HepG2 (cell line): ENCODE measurements around the gene IGHMBP2. TPM values are rescaled to one million over a fixed set of nuclear protein-coding genes. Genes with fewer than 3 reads are reported as not detected.

Experiments used
- ATAC-seq: fragments of 200-7000 bp; cut with Tn5 transposase; 3 replicates; pipeline ENCODE4 v1.9.1; 2020; ENCODE audit warnings: mild to moderate bottlenecking, moderate library complexity
- BruUV-seq: library from RNA; stranded (reverse); fragments of 400-500 nt; replicated peaks from 2 replicates; lab custom pipeline; 2021; lab: Mats Ljungman, UMichigan
- CTCF ChIA-PET: fragments of 300-600 bp; formaldehyde crosslinking; extraction: SDS; loops from one replicate; lab custom pipeline; 2021; ENCODE audit warnings: low total read pairs, inconsistent platforms, low intra/inter-chr PET ratio; lab: Yijun Ruan, JAX
- POLR2A ChIA-PET: fragments of 350-600 bp; sonication (Branson Sonifier 250); formaldehyde crosslinking; loops from one replicate; lab custom pipeline; 2020; ENCODE audit warnings: antibody characterized with exemption, inconsistent platforms; lab: Yijun Ruan, JAX
- DNase-seq: peaks from one replicate; pipeline ENCODE4 v3.0.0-alpha.2; 2015; ENCODE audit warnings: low spot score
- FAIRE-seq: peaks from 3 replicates; lab custom pipeline; 2011; peaks lifted over from hg19 to GRCh38; lab: Jason Lieb, UNC
- H2AFZ ChIP-seq: one replicate; pipeline ENCODE4 v1.6.1; 2011; ENCODE audit warnings: low read length, inconsistent platforms
- H3K27ac ChIP-seq: fragments of 300-600 bp; 3 replicates; pipeline ENCODE4 v1.8.0; 2011; ENCODE audit warnings: mixed run types, mild to moderate bottlenecking, mixed read lengths, low read length, inconsistent platforms; ENCODE audit not compliant: insufficient read depth; ENCODE audit errors: extremely low read length
- H3K27me3 ChIP-seq, 2 experiments: fragments of 200-600 bp in 1 of 2; 2 replicates in 1 of 2; 3 replicates in 1 of 2; pipeline versions ENCODE4 v1.6.0 to v1.8.0; 2011; ENCODE audit warnings: low read length in 2 of 2, mild to moderate bottlenecking in 2 of 2, moderate library complexity in 2 of 2, inconsistent platforms in 1 of 2; ENCODE audit not compliant: insufficient read depth in 2 of 2, control insufficient read depth in 1 of 2
- H3K36me3 ChIP-seq, 2 experiments: fragments of 200-600 bp in 1 of 2; replicated peaks in 1 of 2; 2 replicates in 1 of 2; 3 replicates in 1 of 2; pipeline versions ENCODE4 v1.5.1 to v1.8.0; 2011; ENCODE audit warnings: low read length in 2 of 2, inconsistent platforms in 1 of 2; ENCODE audit not compliant: insufficient read depth in 2 of 2, control insufficient read depth in 1 of 2
- H3K4me1 ChIP-seq: 2 replicates; pipeline ENCODE4 v1.5.1; 2012; ENCODE audit warnings: low read length, inconsistent platforms; ENCODE audit not compliant: insufficient read depth
- H3K4me2 ChIP-seq: 2 replicates; pipeline ENCODE4 v1.6.0; 2011; ENCODE audit warnings: low read depth, low read length, inconsistent platforms
- H3K4me3 ChIP-seq, 3 experiments: fragments of 200-600 bp in 1 of 3; sonication (generic), shearing (Covaris generic) in 1 of 3; replicated peaks in 1 of 3; 2 replicates each; pipeline ENCODE4 v1.5.1; 2011 to 2016; ENCODE audit warnings: low read length in 3 of 3, inconsistent platforms in 2 of 3, low read depth in 2 of 3, mild to moderate bottlenecking in 2 of 3, control low read depth in 1 of 3, mixed read lengths in 1 of 3; ENCODE audit not compliant: insufficient read depth in 1 of 3
- H3K79me2 ChIP-seq: one replicate; pipeline ENCODE4 v1.6.1; 2011; ENCODE audit warnings: low read length, inconsistent platforms; ENCODE audit not compliant: insufficient read depth
- H3K9ac ChIP-seq: 2 replicates; pipeline ENCODE4 v1.6.0; 2011; ENCODE audit warnings: mild to moderate bottlenecking, low read depth, low read length, inconsistent platforms; ENCODE audit not compliant: insufficient read depth
- H3K9me3 ChIP-seq: 2 replicates; pipeline ENCODE4 v1.5.1; 2012; ENCODE audit warnings: mild to moderate bottlenecking, low read length
- H4K20me1 ChIP-seq: 2 replicates; pipeline ENCODE4 v1.6.0; 2011; ENCODE audit warnings: inconsistent platforms, mild to moderate bottlenecking, low read length, moderate library complexity; ENCODE audit not compliant: insufficient read depth
- EEA1 ChIP-seq: sonication (generic); formaldehyde crosslinking; IDR thresholded peaks from 2 replicates; pipeline ENCODE4 v1.5.1; 2020; ENCODE audit warnings: mild to moderate bottlenecking, missing genetic modification reagents, borderline replicate concordance
- ESRRA ChIP-seq: sonication (generic); formaldehyde crosslinking; IDR thresholded peaks from 2 replicates; pipeline ENCODE4 v1.5.1; 2020; ENCODE audit warnings: mild to moderate bottlenecking, low read depth, missing genetic modification reagents
- MAX ChIP-seq: IDR thresholded peaks from 2 replicates; pipeline ENCODE4 v1.6.1; 2012; ENCODE audit warnings: inconsistent platforms
- RORA ChIP-seq: sonication (generic); formaldehyde crosslinking; IDR thresholded peaks from 2 replicates; pipeline ENCODE4 v1.5.0; 2020; ENCODE audit warnings: mild to moderate bottlenecking, missing genetic modification reagents, moderate library complexity
- SALL2 ChIP-seq: sonication (generic); formaldehyde crosslinking; IDR thresholded peaks from 2 replicates; pipeline ENCODE4 v1.8.1; 2023; ENCODE audit warnings: mild to moderate bottlenecking, missing genetic modification reagents, inconsistent platforms
- SNAI1 ChIP-seq: sonication (generic); formaldehyde crosslinking; IDR thresholded peaks from 2 replicates; pipeline ENCODE4 v1.5.0; 2020; ENCODE audit warnings: mild to moderate bottlenecking, missing genetic modification reagents, borderline replicate concordance
- SP2 ChIP-seq: sonication (generic); formaldehyde crosslinking; IDR thresholded peaks from 2 replicates; pipeline ENCODE4 v1.5.1; 2020; ENCODE audit warnings: mild to moderate bottlenecking, missing genetic modification reagents
- TBP ChIP-seq: sonication (generic); formaldehyde crosslinking; IDR thresholded peaks from 2 replicates; pipeline ENCODE4 v1.5.0; 2020; ENCODE audit warnings: missing genetic modification reagents
- ZNF329 ChIP-seq: sonication (generic); formaldehyde crosslinking; IDR thresholded peaks from 2 replicates; pipeline ENCODE4 v1.9.0; 2021; ENCODE audit warnings: low read depth, mild to moderate bottlenecking, missing genetic modification reagents
- in situ Hi-C: cut with HindIII; loops from 2 replicates; pipeline ENCODE4 v1.10.0; 2017; ENCODE audit warnings: low pct_unique_long_range_greater_than_20kb; ENCODE audit not compliant: extremely low pct_ligation_motif_present
- intact Hi-C: fragments of 100-400 bp; cut with micrococcal nuclease; formaldehyde crosslinking; loops from one replicate; pipeline ENCODE4 v1.10.0; 2022; ENCODE audit not compliant: unreplicated experiment
- polyA plus RNA-seq, 8 experiments: library from polyadenylated mRNA; depleted of rRNA in 3 of 8; stranded (reverse) in 7 of 8; unstranded in 1 of 8; fragments of >200 nt; fragmentation: Illumina TruSeq in 4 of 8; extraction: Trizol in 4 of 8; gene quantifications; 2 replicates each; pipeline versions ENCODE4 v1.2.1 to v1.2.3, GENCODE V29; 2011 to 2016; ENCODE audit warnings: low read depth in 4 of 8, missing spikeins in 1 of 8, mixed read lengths in 1 of 8; ENCODE audit not compliant: insufficient read depth in 1 of 8
- total RNA-seq, 5 experiments: library from RNA; depleted of rRNA; stranded (reverse); fragments of >200 nt; fragmentation: Illumina TruSeq; extraction: Trizol; gene quantifications; 2 replicates each; pipeline ENCODE4 v1.2.3, GENCODE V29; 2016; ENCODE audit warnings: low read depth in 1 of 5
- TF ChIP-seq, protein P1 (sequence below): sonication (generic); formaldehyde crosslinking; conservative IDR thresholded peaks from 2 replicates; pipeline ENCODE4 v1.4.0; 2020; ENCODE audit warnings: missing genetic modification reagents
- TF ChIP-seq, protein P2 (sequence below): sonication (generic); formaldehyde crosslinking; IDR thresholded peaks from 2 replicates; pipeline ENCODE4 v1.4.0; 2020; ENCODE audit warnings: missing genetic modification reagents

Gene IGHMBP2
- total and polyA plus RNA-seq, 2 of the 13 experiments (the other 11 are each of a cell fraction or from before 2014, with no cell fraction given): 8.9 to 9.9 TPM

- no peak for TF ChIP-seq SALL2 (CRISPR knock-in tag)
- TF ChIP-seq EEA1 (CRISPR knock-in tag): no peak
- TF ChIP-seq SP2 (CRISPR knock-in tag): no peak
- TF ChIP-seq, protein P1, sequence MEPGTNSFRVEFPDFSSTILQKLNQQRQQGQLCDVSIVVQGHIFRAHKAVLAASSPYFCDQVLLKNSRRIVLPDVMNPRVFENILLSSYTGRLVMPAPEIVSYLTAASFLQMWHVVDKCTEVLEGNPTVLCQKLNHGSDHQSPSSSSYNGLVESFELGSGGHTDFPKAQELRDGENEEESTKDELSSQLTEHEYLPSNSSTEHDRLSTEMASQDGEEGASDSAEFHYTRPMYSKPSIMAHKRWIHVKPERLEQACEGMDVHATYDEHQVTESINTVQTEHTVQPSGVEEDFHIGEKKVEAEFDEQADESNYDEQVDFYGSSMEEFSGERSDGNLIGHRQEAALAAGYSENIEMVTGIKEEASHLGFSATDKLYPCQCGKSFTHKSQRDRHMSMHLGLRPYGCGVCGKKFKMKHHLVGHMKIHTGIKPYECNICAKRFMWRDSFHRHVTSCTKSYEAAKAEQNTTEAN: no peak
- TF ChIP-seq ZNF329: no peak
- no peak for TF ChIP-seq SNAI1 (CRISPR knock-in tag)
- no peak for TF ChIP-seq MAX
- TF ChIP-seq, protein P2, sequence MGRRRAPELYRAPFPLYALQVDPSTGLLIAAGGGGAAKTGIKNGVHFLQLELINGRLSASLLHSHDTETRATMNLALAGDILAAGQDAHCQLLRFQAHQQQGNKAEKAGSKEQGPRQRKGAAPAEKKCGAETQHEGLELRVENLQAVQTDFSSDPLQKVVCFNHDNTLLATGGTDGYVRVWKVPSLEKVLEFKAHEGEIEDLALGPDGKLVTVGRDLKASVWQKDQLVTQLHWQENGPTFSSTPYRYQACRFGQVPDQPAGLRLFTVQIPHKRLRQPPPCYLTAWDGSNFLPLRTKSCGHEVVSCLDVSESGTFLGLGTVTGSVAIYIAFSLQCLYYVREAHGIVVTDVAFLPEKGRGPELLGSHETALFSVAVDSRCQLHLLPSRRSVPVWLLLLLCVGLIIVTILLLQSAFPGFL (CRISPR knock-in tag): no peak
- TF ChIP-seq ESRRA (CRISPR knock-in tag): no peak
- TF ChIP-seq RORA: no peak
- no peak for TF ChIP-seq TBP (CRISPR knock-in tag)
- TF ChIP-seq, all 625 proteins: peak for 0
- H4K20me1 ChIP-seq: no peaks in the 10 kb centered on the region
- intact Hi-C loops (no loop called here), in situ Hi-C loops (no loop called here)
- ATAC-seq (no peak), DNase-seq (no peak), FAIRE-seq (no peak)
- H3K27ac ChIP-seq: no peak overlapping the region
- H3K4me2 ChIP-seq: no peak overlapping the region
- no TSS peak for BruUV-seq
- no peaks in the 10 kb centered on the region for H3K9me3 ChIP-seq
- no peaks in the 10 kb centered on the region for H3K36me3 ChIP-seq
- H3K4me3 ChIP-seq: no peak overlapping the region
- H2AFZ ChIP-seq: no peak overlapping the region
- ChIA-PET POLR2A (no interaction called here), CTCF (no interaction called here)
- no peak overlapping the region for H3K9ac ChIP-seq
- H3K27me3 ChIP-seq: peaks cover 1 to 14% of the 10 kb centered on the region in 2 experiments; a peak in 4 of 5 replicates
- H3K4me1 ChIP-seq: no peaks in the 10 kb centered on the region
- H3K79me2 ChIP-seq: no peaks in the 10 kb centered on the region
Observed at GRCh38 chr11:68988491-68988890, 84.8 kb downstream of the IGHMBP2 start.

Other genes starting within 250 kb of the IGHMBP2 start
- not detected in 2 replicates for gene GAL, start 219.3 kb upstream of the IGHMBP2 start, total RNA-seq (2016; rRNA removed; fragmentation: Illumina TruSeq; extraction: Trizol)
- gene GAL, start 219.3 kb upstream of the IGHMBP2 start, polyA plus RNA-seq (2011; rRNA removed): not detected in 2 replicates
- 0.15 and 0.60 TPM in 2 replicates for gene TESMIN, start 152.4 kb upstream of the IGHMBP2 start, total RNA-seq (2016; rRNA removed; fragmentation: Illumina TruSeq; extraction: Trizol)
- gene TESMIN, start 152.4 kb upstream of the IGHMBP2 start, polyA plus RNA-seq (2011; rRNA removed): 0.22 and 0.45 TPM in 2 replicates
- gene CPT1A, start 62.0 kb upstream of the IGHMBP2 start, total RNA-seq (2016; rRNA removed; fragmentation: Illumina TruSeq; extraction: Trizol): 5.9 and 7.0 TPM in 2 replicates
- gene CPT1A, start 62.0 kb upstream of the IGHMBP2 start, polyA plus RNA-seq (2011; rRNA removed): 7.1 and 14.3 TPM in 2 replicates
- gene MRPL21, start 59 bp upstream of the IGHMBP2 start, total RNA-seq (2016; rRNA removed; fragmentation: Illumina TruSeq; extraction: Trizol): 100 and 128 TPM in 2 replicates
- 56.3 and 61.5 TPM in 2 replicates for gene MRPL21, start 59 bp upstream of the IGHMBP2 start, polyA plus RNA-seq (2011; rRNA removed)
- not detected in 2 replicates for gene MRGPRD, start 77.1 kb downstream of the IGHMBP2 start, total RNA-seq (2016; rRNA removed; fragmentation: Illumina TruSeq; extraction: Trizol)
- not detected in 2 replicates for gene MRGPRD, start 77.1 kb downstream of the IGHMBP2 start, polyA plus RNA-seq (2011; rRNA removed)
- gene MRGPRF, start 109.4 kb downstream of the IGHMBP2 start, total RNA-seq (2016; rRNA removed; fragmentation: Illumina TruSeq; extraction: Trizol): not detected in 2 replicates
- gene MRGPRF, start 109.4 kb downstream of the IGHMBP2 start, polyA plus RNA-seq (2011; rRNA removed): not detected in 2 replicates
- 2.0 and 5.9 TPM in 2 replicates for gene TPCN2, start 145.0 kb downstream of the IGHMBP2 start, total RNA-seq (2016; rRNA removed; fragmentation: Illumina TruSeq; extraction: Trizol)
- 5.6 and 6.9 TPM in 2 replicates for gene TPCN2, start 145.0 kb downstream of the IGHMBP2 start, polyA plus RNA-seq (2011; rRNA removed)